Neural crest cell (in vitro differentiated cells): Measurements from ENCODE around the gene ZC3HAV1. TPM values are rescaled to one million over a fixed set of nuclear protein-coding genes. Genes with fewer than 3 reads are reported as not detected.

Experiments used
- DNase-seq: peaks from one replicate; pipeline ENCODE4 v3.0.0; 2021; ENCODE audit warnings: low read depth, mixed read lengths, low spot score
- H3K27ac Mint-ChIP-seq: one replicate; pipeline ENCODE4 v1.8.0; 2021; ENCODE audit warnings: mild to moderate bottlenecking, mixed read lengths; ENCODE audit not compliant: unreplicated experiment
- H3K27me3 Mint-ChIP-seq: 2 replicates; pipeline ENCODE4 v1.8.0; 2021; ENCODE audit warnings: low read depth, mild to moderate bottlenecking, mixed read lengths
- H3K36me3 Mint-ChIP-seq: 2 replicates; pipeline ENCODE4 v1.8.0; 2021; ENCODE audit warnings: low read depth, mild to moderate bottlenecking, mixed read lengths
- H3K4me1 Mint-ChIP-seq: 2 replicates; pipeline ENCODE4 v1.8.0; 2021; ENCODE audit warnings: mixed read lengths
- H3K4me3 Mint-ChIP-seq: one replicate; pipeline ENCODE4 v1.8.0; 2021; ENCODE audit warnings: mild to moderate bottlenecking, mixed read lengths
- H3K9me3 Mint-ChIP-seq: 2 replicates; pipeline ENCODE4 v1.8.0; 2021; ENCODE audit warnings: mixed read lengths
- long read RNA-seq: library from polyadenylated mRNA; unstranded; transcript quantifications from one replicate; pipeline ENCODE4 v2.0.0, GENCODE V29; 2020
- total RNA-seq: library from RNA; stranded (reverse); gene quantifications from 2 replicates; pipeline ENCODE4 v1.2.1, GENCODE V29; 2021
- TF ChIP-seq, protein P1 (sequence below): fragments of 200-600 bp; sonication (generic); conservative IDR thresholded peaks from 2 replicates; pipeline ENCODE4 v1.5.0; 2021; ENCODE audit warnings: antibody characterized with exemption, mild to moderate bottlenecking

ZC3HAV1 gene
- total RNA-seq: 19.6 and 20.5 TPM in 2 replicates
- long read RNA-seq, full-length matches to known transcripts: 11 of 36 reads
- long read RNA-seq, partial matches to known transcripts: 18 of 36 reads
- long read RNA-seq, other reads (novel, unspliced or antisense): 7 of 36 reads

DNA sequence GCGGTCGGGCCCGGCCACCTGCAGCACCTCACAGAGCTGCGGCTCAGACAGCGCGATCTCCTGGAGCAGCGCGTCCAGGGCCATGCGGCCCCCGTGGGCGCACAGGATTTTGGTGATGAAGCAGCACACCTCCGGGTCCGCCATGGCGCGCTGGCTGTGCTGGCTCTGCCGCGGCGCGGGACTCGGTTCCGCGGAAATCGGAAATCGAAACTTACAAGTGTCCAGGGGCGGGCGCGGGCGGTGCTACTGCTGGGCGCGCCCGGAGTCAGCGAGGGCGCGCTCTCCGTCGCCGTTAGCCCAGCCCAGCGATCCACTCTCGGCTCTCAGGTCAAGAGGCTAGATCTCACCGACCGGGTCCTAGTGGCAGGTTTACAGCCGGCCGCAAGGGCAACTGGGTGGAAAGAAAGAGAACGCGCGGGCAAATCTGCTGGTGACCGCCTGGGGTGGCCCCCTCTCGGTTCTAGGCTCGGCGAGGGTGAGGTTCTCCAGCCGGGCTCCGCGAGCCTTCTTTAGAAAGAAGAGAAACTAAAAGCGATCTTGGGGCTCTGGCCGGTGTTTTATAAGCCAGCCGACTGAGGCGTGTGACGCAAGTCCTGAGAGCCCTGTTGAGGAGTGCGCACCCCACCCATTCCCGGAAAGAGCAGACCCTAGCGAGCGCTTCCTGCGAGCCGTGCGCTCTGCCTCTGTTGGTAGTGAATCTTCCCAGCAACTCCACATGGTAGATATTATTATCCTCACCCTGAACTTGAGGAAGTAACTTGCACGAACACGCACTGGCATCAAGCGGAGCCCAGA lies at the start of gene ZC3HAV1:
TSS of gene ZC3HAV1 (minus strand) at position 533 of the 795 bp plus-strand sequence. CDS start at position 144, 389 bp downstream.
- no peaks in the 10 kb centered on the region for H3K9me3 Mint-ChIP-seq
- peaks cover 19% of the 10 kb centered on the region for H3K4me1 Mint-ChIP-seq
- H3K36me3 Mint-ChIP-seq: no peaks in the 10 kb centered on the region
- peak within 1 kb of the TSS; percentile 92 for H3K4me3 Mint-ChIP-seq
- DNase-seq: peak; percentile 43
- TF ChIP-seq, protein P1, sequence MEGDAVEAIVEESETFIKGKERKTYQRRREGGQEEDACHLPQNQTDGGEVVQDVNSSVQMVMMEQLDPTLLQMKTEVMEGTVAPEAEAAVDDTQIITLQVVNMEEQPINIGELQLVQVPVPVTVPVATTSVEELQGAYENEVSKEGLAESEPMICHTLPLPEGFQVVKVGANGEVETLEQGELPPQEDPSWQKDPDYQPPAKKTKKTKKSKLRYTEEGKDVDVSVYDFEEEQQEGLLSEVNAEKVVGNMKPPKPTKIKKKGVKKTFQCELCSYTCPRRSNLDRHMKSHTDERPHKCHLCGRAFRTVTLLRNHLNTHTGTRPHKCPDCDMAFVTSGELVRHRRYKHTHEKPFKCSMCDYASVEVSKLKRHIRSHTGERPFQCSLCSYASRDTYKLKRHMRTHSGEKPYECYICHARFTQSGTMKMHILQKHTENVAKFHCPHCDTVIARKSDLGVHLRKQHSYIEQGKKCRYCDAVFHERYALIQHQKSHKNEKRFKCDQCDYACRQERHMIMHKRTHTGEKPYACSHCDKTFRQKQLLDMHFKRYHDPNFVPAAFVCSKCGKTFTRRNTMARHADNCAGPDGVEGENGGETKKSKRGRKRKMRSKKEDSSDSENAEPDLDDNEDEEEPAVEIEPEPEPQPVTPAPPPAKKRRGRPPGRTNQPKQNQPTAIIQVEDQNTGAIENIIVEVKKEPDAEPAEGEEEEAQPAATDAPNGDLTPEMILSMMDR: peak; percentile 40
- peak within 1 kb of the TSS; percentile 52 for H3K27ac Mint-ChIP-seq
- H3K27me3 Mint-ChIP-seq: peaks cover 49% of the 10 kb centered on the region

GRCh38 chr7:139153832-139154231 lies 44.3 kb upstream of the ZC3HAV1 start:
- H3K4me3 Mint-ChIP-seq: no peak overlapping the region
- peaks cover 4% of the 10 kb centered on the region for H3K36me3 Mint-ChIP-seq
- no peaks in the 10 kb centered on the region for H3K4me1 Mint-ChIP-seq
- H3K27ac Mint-ChIP-seq: no peak overlapping the region
- H3K9me3 Mint-ChIP-seq: no peaks in the 10 kb centered on the region
- no peaks in the 10 kb centered on the region for H3K27me3 Mint-ChIP-seq
- TF ChIP-seq, protein P1: no peak
- no peak for DNase-seq

DNA sequence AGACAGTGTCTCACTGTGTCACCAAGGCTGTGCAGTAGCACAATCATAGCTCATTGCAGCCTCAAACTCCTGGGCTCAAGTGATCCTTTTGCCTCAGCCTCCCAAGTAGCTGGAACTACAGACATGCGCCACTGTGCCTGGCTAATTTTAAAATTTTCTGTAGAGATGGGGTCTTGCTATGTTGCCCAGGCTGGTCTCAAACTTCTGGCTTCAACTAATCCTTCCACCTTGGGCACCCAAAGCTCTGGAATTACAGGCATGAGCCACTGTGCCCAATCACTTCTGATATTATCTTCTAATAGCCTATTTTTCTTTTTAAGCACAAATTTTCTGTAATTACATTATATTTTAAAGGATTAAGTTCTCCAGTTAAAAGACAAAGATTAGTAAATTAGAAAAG lies 42.6 kb upstream of the ZC3HAV1 start:
- DNase-seq: no peak
- H3K27me3 Mint-ChIP-seq: no peaks in the 10 kb centered on the region
- no peaks in the 10 kb centered on the region for H3K9me3 Mint-ChIP-seq
- TF ChIP-seq, protein P1: no peak
- H3K27ac Mint-ChIP-seq: no peak overlapping the region
- H3K4me1 Mint-ChIP-seq: no peaks in the 10 kb centered on the region
- H3K4me3 Mint-ChIP-seq: no peak overlapping the region
- H3K36me3 Mint-ChIP-seq: peaks cover 3% of the 10 kb centered on the region

- H3K4me3 Mint-ChIP-seq: no peak overlapping the region
- no peaks in the 10 kb centered on the region for H3K27me3 Mint-ChIP-seq
- H3K36me3 Mint-ChIP-seq: peaks cover 8% of the 10 kb centered on the region
- H3K9me3 Mint-ChIP-seq: no peaks in the 10 kb centered on the region
- peaks cover 7% of the 10 kb centered on the region for H3K4me1 Mint-ChIP-seq
- TF ChIP-seq, protein P1: no peak
- H3K27ac Mint-ChIP-seq: no peak overlapping the region
- DNase-seq: no peak
Observed at GRCh38 chr7:139139150-139139549, 29.6 kb upstream of the ZC3HAV1 start.

DNA sequence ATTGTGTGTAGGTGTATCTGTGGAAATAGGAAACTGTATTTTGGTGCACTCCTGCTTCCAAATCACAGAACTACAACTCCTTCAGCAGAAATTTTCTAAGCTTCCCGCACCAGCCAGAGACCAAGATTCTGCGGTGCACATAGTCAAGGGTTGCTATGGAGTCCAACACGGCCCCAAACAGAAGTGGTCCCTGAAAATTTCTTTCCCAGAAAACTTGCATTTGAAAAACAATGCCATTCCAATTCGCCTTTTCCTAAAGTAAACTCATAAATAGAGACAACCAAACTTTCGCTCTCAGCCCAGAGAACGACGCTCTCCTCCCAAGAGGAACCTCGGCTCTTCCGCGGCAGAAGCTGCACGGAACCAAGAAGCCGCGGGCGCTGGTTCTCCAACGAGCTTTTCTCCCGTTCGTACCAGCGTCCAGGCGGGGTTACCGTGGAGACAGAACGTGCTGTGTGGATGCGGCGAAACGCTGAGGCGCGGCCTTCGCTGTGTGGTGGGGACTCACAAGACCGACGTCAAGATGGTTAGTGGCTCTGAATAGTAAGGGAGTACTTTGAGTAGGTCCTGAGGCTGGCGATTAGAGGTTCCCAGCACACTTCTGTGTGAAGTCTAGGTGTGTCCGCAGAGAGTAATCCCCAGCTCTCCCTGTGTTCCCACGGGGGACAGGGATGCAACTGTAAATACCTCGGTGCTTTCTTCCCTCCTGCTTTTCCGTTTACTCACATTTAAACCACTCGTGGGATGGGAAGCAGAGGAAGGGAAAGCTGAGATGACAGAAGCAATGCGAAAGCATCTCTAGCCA lies 24.0 kb upstream of the ZC3HAV1 start:
- Mint-ChIP-seq H3K4me1 (peaks cover 27% of the 10 kb centered on the region), H3K27me3 (peaks cover 9% of the 10 kb centered on the region), H3K9me3 (no peaks in the 10 kb centered on the region), H3K27ac (peak overlapping the region; percentile 86), H3K4me3 (peak overlapping the region; percentile 88), H3K36me3 (no peaks in the 10 kb centered on the region)
- peak; percentile 80 for DNase-seq
- TF ChIP-seq, protein P1: no peak
